ENCODE measurements around the gene ESRP2.

The ESRP2 gene

GRCh38 chr16:68263559-68264127 is 27.7 kb upstream of the ESRP2 start:
- DNase-seq = no peak

GRCh38 chr16:68259007-68259825 is 23.3 kb upstream of the ESRP2 start:
- DNase-seq = no peak

GRCh38 chr16:68257906-68258800 is 22.2 kb upstream of the ESRP2 start:
- no peak for DNase-seq

GRCh38 chr16:68257251-68257905 is 21.5 kb upstream of the ESRP2 start:
- DNase-seq = no peak

- DNase-seq = no peak
These were observed 19.8 kb upstream of the ESRP2 start for GRCh38 chr16:68255712-68256111.

- no peak for DNase-seq
These were observed 17.8 kb upstream of the ESRP2 start for GRCh38 chr16:68253721-68254120.

GRCh38 chr16:68252383-68252782 is 16.5 kb upstream of the ESRP2 start:
- DNase-seq = no peak

- no peak for DNase-seq
These were observed 15.9 kb upstream of the ESRP2 start for GRCh38 chr16:68251832-68252231.

GRCh38 chr16:68250951-68251350 is 15.0 kb upstream of the ESRP2 start:
- DNase-seq = no peak

GRCh38 chr16:68249371-68249770 is 13.4 kb upstream of the ESRP2 start:
- no peak for DNase-seq

GRCh38 chr16:68247932-68248331 is 12.0 kb upstream of the ESRP2 start:
- no peak for DNase-seq

GRCh38 chr16:68247400-68247799 is 11.5 kb upstream of the ESRP2 start:
- no peak for DNase-seq

- DNase-seq = no peak
These were observed 10.7 kb upstream of the ESRP2 start for GRCh38 chr16:68246666-68247065.

- no peak for DNase-seq
These were observed 10.2 kb upstream of the ESRP2 start for GRCh38 chr16:68246121-68246520.

GRCh38 chr16:68244903-68245853 is 9.3 kb upstream of the ESRP2 start, which contains the start of gene PLA2G15:
TSS of gene PLA2G15 (plus strand) at chr16:68245373. CDS start at chr16:68245427, 54 bp downstream.
- peak; percentile 96 for DNase-seq

GRCh38 chr16:68244481-68244902 is 8.6 kb upstream of the ESRP2 start:
- no peak for DNase-seq

GRCh38 chr16:68242926-68243858 is 7.3 kb upstream of the ESRP2 start:
- no peak for DNase-seq

- DNase-seq = no peak
These were observed 6.2 kb upstream of the ESRP2 start for GRCh38 chr16:68242085-68242484.

- no peak for DNase-seq
These were observed 2.1 kb upstream of the ESRP2 start for GRCh38 chr16:68238029-68238345.

GRCh38 chr16:68237243-68238028 is 1.5 kb upstream of the ESRP2 start:
- peak; percentile 87 for DNase-seq

Data from activated CD4-positive, alpha-beta T cell treated with anti-CD3 and anti-CD28 coated beads, Interleukin-2, amount 50 U/mL, for 4 hours (primary cell).